Astrocyte (in vitro differentiated cells and primary cell): ENCODE results near the gene RASGRF1. TPM values are rescaled to one million over a fixed set of nuclear protein-coding genes. Genes with fewer than 3 reads are reported as not detected.

Experiments
- DNase-seq: peaks from one replicate; pipeline ENCODE4 v3.0.0-alpha.2; 2010; ENCODE audit warnings: low read depth
- FAIRE-seq: peaks from 2 replicates; lab custom pipeline; 2011; peaks lifted over from hg19 to GRCh38; lab: Jason Lieb, UNC
- H2AFZ ChIP-seq: 2 replicates; pipeline ENCODE4 v1.6.0; 2012; ENCODE audit warnings: low read depth, low read length, inconsistent platforms
- H3K27ac ChIP-seq: 2 replicates; pipeline ENCODE4 v1.5.1; 2011; ENCODE audit warnings: low read depth, low read length, inconsistent platforms
- H3K27me3 ChIP-seq: 2 replicates; pipeline ENCODE4 v1.6.0; 2011; ENCODE audit warnings: low read length, inconsistent platforms; ENCODE audit not compliant: insufficient read depth
- H3K36me3 ChIP-seq: 2 replicates; pipeline ENCODE4 v1.5.1; 2011; ENCODE audit warnings: low read length, inconsistent platforms; ENCODE audit not compliant: insufficient read depth
- H3K4me1 ChIP-seq: 2 replicates; pipeline ENCODE4 v1.5.1; 2011; ENCODE audit warnings: low read length, inconsistent platforms; ENCODE audit not compliant: insufficient read depth
- H3K4me2 ChIP-seq: 2 replicates; pipeline ENCODE4 v1.6.0; 2012; ENCODE audit warnings: low read length, inconsistent platforms
- H3K4me3 ChIP-seq: 2 replicates; pipeline ENCODE4 v1.5.1; 2011; ENCODE audit warnings: low read depth, mild to moderate bottlenecking, low read length, inconsistent platforms; ENCODE audit not compliant: insufficient read depth
- H3K79me2 ChIP-seq: 2 replicates; pipeline ENCODE4 v1.6.0; 2012; ENCODE audit warnings: mild to moderate bottlenecking, low read length, inconsistent platforms; ENCODE audit not compliant: insufficient read depth
- H3K9ac ChIP-seq: 2 replicates; pipeline ENCODE4 v1.6.0; 2012; ENCODE audit warnings: mild to moderate bottlenecking, low read length, inconsistent platforms
- H3K9me3 ChIP-seq: 2 replicates; pipeline ENCODE4 v1.5.1; 2012; ENCODE audit warnings: low read depth, mild to moderate bottlenecking, low read length, inconsistent platforms; ENCODE audit not compliant: insufficient read depth
- H4K20me1 ChIP-seq: 2 replicates; pipeline ENCODE4 v1.6.0; 2012; ENCODE audit warnings: low read length, inconsistent platforms; ENCODE audit not compliant: insufficient read depth
- H3K27ac Mint-ChIP-seq: one replicate; pipeline ENCODE4 v1.8.0; 2021; ENCODE audit warnings: mild to moderate bottlenecking, mixed read lengths; ENCODE audit not compliant: unreplicated experiment
- H3K27me3 Mint-ChIP-seq: one replicate; pipeline ENCODE4 v1.8.0; 2021; ENCODE audit warnings: low read depth, mixed read lengths; ENCODE audit not compliant: unreplicated experiment
- H3K36me3 Mint-ChIP-seq: one replicate; pipeline ENCODE4 v1.8.0; 2021; ENCODE audit warnings: low read depth, mixed read lengths; ENCODE audit not compliant: unreplicated experiment
- H3K4me1 Mint-ChIP-seq: one replicate; pipeline ENCODE4 v1.8.0; 2021; ENCODE audit warnings: low read depth, mixed read lengths; ENCODE audit not compliant: unreplicated experiment
- H3K4me3 Mint-ChIP-seq: one replicate; pipeline ENCODE4 v1.8.0; 2021; ENCODE audit warnings: mild to moderate bottlenecking, moderate library complexity, mixed read lengths; ENCODE audit not compliant: unreplicated experiment
- H3K9me3 Mint-ChIP-seq: one replicate; pipeline ENCODE4 v1.8.0; 2021; ENCODE audit warnings: mild to moderate bottlenecking, mixed read lengths; ENCODE audit not compliant: unreplicated experiment
- CTCF ChIP-seq: IDR thresholded peaks from 2 replicates; pipeline ENCODE4 v1.5.1; 2011; ENCODE audit warnings: low read depth, mild to moderate bottlenecking, inconsistent platforms, low read length, moderate library complexity; ENCODE audit not compliant: insufficient read depth
- EZH2 ChIP-seq: IDR thresholded peaks from 2 replicates; pipeline ENCODE4 v1.6.1; 2012; ENCODE audit warnings: mild to moderate bottlenecking, low read length, inconsistent platforms; ENCODE audit not compliant: insufficient read depth
- total RNA-seq: library from RNA; stranded (reverse); gene quantifications from 2 replicates; pipeline ENCODE4 v1.2.1, GENCODE V29; 2021

RASGRF1 gene
- total RNA-seq, 1 donor from 2014 or later, result 1.2 TPM

- no peaks in the 10 kb centered on the region for H3K4me1 ChIP-seq
- TF ChIP-seq CTCF (no peak), EZH2 (no peak)
- no peak for FAIRE-seq
- no peaks in the 10 kb centered on the region for H4K20me1 ChIP-seq
- Mint-ChIP-seq H3K27ac (no peak overlapping the region), H3K4me1 (no peaks in the 10 kb centered on the region), H3K9me3 (peaks cover 26% of the 10 kb centered on the region), H3K27me3 (peaks cover 28% of the 10 kb centered on the region), H3K4me3 (no peak overlapping the region), H3K36me3 (no peaks in the 10 kb centered on the region)
- H3K27me3 ChIP-seq, result peaks cover 4% of the 10 kb centered on the region
- H3K9me3 ChIP-seq, result peaks cover 7% of the 10 kb centered on the region
- no peak overlapping the region for H2AFZ ChIP-seq
- no peak overlapping the region for H3K4me2 ChIP-seq
- H3K27ac ChIP-seq, result no peak overlapping the region
- H3K79me2 ChIP-seq, result no peaks in the 10 kb centered on the region
- H3K9ac ChIP-seq, result no peak overlapping the region
- no peak overlapping the region for H3K4me3 ChIP-seq
- no peak for DNase-seq
- H3K36me3 ChIP-seq, result no peaks in the 10 kb centered on the region
Observed at GRCh38 chr15:79042213-79042928, 48.2 kb downstream of the RASGRF1 start.

- Histone ChIP-seq H3K9ac (no peak overlapping the region), H3K27me3 (peaks cover 4% of the 10 kb centered on the region), H3K4me3 (no peak overlapping the region), H3K4me2 (no peak overlapping the region), H2AFZ (no peak overlapping the region), H3K36me3 (no peaks in the 10 kb centered on the region), H4K20me1 (no peaks in the 10 kb centered on the region), H3K79me2 (no peaks in the 10 kb centered on the region), H3K9me3 (peaks cover 7% of the 10 kb centered on the region), H3K4me1 (no peaks in the 10 kb centered on the region), H3K27ac (no peak overlapping the region)
- Mint-ChIP-seq H3K36me3 (no peaks in the 10 kb centered on the region), H3K27ac (no peak overlapping the region), H3K9me3 (peaks cover 30% of the 10 kb centered on the region), H3K27me3 (peaks cover 29% of the 10 kb centered on the region), H3K4me3 (no peak overlapping the region), H3K4me1 (no peaks in the 10 kb centered on the region)
- no peak for TF ChIP-seq EZH2
- no peak for TF ChIP-seq CTCF
- DNase-seq (no peak), FAIRE-seq (no peak)
Observed at GRCh38 chr15:79041601-79042168, 48.9 kb downstream of the RASGRF1 start.

GRCh38 chr15:79037848-79038247 is 52.7 kb downstream of the RASGRF1 start:
- Histone ChIP-seq H3K36me3 (no peaks in the 10 kb centered on the region), H3K9ac (no peak overlapping the region), H3K4me1 (no peaks in the 10 kb centered on the region), H3K27ac (no peak overlapping the region), H4K20me1 (no peaks in the 10 kb centered on the region), H3K27me3 (peaks cover 4% of the 10 kb centered on the region), H3K4me3 (no peak overlapping the region), H3K79me2 (no peaks in the 10 kb centered on the region), H2AFZ (no peak overlapping the region), H3K4me2 (no peak overlapping the region), H3K9me3 (peaks cover 7% of the 10 kb centered on the region)
- FAIRE-seq (no peak), DNase-seq (no peak)
- TF ChIP-seq EZH2, result no peak
- no peak for TF ChIP-seq CTCF
- Mint-ChIP-seq H3K27me3 (peaks cover 17% of the 10 kb centered on the region), H3K4me1 (no peaks in the 10 kb centered on the region), H3K4me3 (no peak overlapping the region), H3K27ac (no peak overlapping the region), H3K9me3 (peaks cover 21% of the 10 kb centered on the region), H3K36me3 (no peaks in the 10 kb centered on the region)
